Fibroblast of skin of abdomen (primary cell): Measurements from ENCODE around the gene PCSK6.
"Not testable (repeated sequence)": the region's sequence is repeated elsewhere in the genome, so short reads cannot be mapped to it uniquely, and the experiment has no call there.

Experiments used
- DNase-seq: peaks from one replicate; pipeline ENCODE4 v3.0.0-alpha.2; 2013

PCSK6 gene

DNA sequence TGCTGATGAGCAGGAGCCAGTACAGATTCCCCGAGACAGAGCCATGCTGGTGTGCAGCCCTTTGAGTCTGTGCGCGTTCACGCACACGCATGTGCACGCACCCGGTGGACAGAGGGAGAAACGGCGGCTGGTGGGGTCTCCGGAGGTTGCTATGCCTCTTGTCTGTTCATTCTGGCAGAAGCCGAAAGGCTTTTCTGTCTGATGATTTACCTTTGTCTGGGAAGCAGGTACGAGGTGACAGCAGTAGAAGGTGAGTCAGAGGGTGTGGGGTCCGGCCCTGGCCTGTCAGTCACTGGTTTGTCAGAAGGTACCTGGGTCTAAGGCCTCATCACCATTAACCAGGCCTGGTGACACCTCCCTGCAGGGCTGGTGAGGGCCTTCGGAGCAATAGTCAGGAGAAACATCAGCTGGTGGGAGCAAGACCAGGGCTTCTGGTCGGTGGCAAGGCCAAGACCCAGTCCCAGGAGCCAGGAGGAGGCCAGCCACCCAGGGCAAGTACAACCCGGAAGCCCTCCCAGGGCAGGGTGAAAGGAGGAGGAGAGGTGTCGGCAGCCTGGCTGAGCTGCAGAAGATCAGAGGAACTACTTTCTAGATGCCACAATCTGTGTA is 7.5 kb downstream of the PCSK6 start:
- DNase-seq = no peak

DNA sequence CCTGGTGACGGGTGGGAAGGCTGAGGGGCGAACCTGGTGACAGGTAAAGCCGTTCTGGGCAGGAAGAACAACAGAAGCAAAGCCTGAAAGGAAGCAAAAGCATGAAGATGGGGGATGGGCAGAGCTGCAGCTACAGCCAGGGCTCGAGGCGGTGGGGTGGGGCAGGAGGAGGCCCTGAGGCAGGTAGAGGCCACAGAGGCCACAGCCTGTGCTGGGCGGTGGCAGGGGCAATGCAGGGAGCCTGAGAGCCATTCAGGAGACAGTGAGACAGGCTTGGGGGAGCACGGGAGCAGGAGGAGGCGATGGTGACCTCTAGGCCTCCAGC is 8.2 kb downstream of the PCSK6 start:
- DNase-seq = no peak

DNA sequence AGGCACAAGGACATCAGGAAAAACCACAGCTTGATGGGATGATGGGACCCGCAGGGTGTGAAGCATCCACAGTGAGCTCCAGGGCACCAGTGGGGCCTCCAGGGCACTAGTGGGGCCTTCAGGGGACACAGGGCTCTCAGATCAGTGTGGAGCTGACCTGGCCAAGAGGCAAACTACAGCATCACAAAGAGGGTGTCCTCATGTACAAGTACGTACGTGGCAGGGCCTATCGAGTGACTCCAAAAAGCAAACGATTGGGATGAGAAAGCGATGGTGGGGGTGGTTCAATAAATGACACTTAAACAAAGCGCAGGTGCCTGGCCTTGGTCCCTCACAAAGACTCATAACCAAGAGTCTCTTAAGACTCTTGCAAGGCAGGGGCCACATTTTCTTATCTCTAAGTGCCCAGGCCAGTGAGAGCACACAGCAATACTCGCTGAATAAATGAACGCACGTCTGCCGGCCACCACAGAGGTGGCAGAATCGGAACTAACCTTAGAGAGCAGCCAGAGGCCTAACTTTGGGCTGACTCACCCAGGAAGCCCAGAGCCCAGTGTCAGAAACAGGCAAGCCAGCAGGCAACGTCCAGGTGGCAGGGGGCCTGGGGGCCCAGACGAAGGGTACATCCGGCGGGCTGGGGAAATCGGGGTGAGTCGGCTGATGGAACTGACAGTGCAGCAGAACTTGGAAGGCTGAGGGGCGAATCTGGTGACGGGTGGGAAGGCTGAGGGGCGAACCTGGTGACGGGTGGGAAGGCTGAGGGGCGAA is 8.7 kb downstream of the PCSK6 start:
- DNase-seq = no peak

DNA sequence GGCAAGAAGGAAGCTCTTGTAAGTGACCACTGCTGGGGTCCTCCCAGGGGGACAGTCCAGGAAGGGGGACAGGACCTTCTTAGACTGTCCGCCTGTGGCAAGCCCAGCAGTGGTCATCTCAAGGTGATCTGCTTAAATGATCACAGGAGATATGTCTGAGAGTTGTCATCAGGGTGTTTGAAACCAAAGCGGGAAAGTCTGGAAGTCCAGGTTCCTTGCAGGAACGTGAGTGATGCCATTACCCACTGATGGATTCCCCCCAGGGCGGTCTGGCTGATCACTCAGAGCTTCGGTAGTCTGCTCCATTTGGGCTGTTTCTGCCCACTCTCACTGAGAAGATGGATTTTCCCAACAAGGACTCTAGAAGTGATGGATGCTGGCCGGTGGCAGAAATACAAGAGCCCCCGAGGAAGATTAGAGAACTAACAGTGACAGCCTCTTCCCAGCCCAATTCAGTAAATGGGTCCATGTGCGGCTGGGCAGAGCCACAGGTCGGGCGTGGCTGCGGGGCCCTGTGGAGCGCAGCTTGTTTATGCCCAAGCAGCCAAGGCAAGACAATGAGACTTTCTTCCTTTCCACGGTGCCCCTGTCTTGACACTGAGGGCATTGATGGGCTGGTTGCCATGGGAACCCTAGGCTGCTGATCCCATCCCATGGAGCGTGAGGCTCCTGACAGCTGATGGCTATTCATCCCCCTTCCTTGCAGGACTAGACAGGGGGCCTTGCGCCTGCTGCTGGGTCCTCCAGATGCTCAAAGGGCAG is 9.5 kb downstream of the PCSK6 start:
- no peak for DNase-seq

DNA sequence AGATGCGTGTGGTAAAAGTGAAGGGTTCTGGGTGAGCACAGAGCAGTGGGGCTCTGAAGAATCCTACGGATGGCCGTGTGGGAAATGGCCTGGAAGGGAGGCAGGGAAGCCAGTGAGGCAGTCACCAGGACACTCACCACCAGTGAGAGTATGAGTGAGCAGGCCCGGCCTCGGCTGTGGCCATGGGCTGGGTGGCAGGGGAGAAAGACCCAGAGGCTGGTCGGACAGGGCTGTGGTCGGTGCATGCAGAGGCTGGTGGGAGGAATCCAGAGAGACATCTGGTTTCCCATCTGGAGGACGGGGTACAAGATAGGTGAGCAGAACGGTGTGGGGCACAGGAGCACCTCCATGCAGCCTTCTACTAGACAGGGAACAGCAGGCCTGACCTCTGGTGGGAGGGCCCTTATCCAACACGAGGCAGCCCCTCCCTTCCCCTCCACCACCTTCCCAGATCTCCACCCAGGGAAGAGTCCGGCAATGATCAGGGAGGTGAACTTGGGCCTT is 10.1 kb downstream of the PCSK6 start:
- no peak for DNase-seq

DNA sequence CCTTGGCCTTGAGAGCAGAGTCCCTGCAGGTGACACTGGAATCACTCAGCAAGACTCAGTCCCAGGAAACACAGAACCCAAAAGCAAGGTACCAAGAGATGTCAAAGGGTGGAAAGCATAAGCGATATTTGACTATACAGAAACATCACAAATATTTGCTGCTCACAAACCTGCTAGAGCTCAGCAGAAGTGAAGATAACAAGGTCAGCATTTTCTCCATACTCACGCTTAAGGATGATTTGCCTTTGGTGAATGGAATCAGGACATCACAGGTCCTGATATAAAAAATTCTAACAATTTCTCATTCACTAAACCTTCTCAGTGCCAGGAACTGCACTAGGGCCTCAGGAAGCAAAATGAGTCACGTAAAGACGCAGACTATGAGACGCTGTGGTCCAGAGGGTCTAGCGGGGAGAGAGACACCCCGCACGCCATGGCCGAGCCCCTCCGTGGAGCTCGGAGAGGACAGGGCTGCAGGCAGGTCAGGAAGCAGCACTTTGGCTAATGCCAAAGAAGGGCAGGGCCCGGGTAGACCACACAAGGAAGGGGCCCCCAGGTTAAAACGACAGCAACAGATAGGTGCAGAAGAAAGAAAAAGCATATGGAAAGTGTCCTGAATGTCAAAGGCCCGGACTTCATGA is 10.7 kb downstream of the PCSK6 start:
- no peak for DNase-seq

DNA sequence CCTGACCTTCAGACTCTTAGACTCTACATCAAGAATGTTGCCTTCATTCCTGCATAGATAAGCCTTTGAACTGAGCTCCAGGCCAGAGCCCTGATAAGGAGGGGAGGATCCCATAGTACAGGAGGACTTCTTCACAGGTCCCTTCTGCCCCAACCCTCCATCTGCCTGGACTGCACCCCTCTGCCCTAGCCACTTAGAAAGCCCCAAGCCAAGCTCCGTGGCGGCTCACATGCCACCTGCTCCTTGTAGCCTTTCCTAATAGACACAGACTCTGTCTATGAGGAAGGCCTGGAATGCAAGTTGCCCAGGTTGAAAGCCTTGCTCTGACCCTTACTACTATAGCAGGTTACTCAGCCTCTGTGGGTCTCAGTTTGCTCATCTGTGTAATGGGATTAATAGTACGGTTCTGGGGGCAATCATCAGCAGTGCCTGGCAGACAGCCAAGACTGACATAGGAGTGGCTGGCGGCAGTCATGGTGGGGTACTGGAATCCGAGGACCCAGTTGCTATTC is 11.6 kb downstream of the PCSK6 start:
- DNase-seq = no peak

DNA sequence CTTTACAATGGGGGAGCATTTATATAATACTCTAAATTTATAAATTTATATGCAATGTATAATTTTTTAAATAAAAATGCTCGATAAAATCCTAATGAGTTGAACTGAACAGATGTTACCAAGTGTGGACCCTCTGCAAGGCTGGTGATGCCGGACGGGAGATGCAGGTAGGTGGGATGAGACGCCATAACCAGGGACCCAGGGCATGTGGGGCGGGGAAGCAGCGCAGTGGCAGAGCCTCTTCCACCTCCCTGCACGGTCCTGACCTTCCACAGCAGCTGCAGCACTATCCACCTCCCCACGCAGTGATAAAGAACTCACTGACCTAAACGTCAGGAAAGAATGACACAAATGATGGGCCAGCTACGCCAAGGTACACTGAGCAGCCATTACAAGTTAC is 12.8 kb downstream of the PCSK6 start:
- DNase-seq = no peak

DNA sequence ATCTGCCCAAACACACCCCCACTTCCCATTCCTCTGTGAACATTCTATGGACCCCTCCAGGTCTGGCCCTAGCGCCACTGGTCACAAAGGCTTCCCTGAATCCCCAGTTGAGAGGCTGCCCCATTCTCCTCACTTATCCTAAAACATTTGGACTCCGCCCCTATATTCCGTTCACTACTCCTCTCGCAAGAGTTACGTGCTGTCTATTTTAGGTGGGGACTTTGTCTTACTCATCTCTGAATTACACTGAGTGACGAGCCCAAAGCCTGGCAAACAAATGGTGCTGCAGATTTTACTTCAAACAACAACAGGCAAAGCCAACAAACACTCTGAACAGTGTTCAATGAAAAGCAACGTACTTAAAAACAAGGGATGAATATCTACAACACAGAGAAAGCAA is 14.5 kb downstream of the PCSK6 start:
- DNase-seq = no peak

DNA sequence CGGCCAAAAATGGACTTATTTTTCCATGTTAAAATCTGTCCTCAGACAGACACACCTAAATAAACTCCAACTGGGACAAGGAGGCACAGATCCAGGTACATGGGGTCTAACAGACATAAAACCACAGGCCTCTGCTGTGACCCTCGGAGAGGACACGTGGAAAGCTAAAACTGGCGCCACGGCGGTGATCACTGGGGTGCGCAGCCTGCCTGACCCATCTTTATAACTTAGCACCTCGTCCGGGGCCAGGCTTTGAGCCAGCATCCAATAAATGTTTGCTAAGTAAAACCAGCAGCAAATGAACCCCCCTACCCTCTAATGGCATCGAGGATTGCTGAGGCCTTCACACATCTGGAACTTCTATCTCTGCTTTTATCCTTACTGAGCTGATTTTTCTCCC is 15.3 kb downstream of the PCSK6 start:
- no peak for DNase-seq

DNA sequence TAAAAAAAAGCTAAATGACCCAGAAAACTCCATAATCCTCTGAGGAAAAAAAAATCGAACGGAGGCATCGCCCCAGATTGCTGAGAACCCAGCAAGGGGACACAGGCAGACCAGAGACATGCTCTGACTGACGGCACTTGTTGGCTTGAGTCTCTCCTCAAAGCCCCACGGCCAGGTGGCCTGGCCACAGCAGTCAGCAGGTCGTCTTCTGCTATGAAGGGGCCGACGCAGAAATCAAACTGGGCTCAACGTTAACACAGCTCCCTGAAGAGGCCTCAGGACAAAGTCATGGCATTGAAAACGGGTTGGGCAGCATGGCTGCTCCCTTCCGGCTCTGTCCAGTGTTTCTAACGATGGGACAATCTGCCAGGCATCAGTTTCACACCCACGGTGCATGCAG is 17.5 kb downstream of the PCSK6 start:
- DNase-seq = no peak

DNA sequence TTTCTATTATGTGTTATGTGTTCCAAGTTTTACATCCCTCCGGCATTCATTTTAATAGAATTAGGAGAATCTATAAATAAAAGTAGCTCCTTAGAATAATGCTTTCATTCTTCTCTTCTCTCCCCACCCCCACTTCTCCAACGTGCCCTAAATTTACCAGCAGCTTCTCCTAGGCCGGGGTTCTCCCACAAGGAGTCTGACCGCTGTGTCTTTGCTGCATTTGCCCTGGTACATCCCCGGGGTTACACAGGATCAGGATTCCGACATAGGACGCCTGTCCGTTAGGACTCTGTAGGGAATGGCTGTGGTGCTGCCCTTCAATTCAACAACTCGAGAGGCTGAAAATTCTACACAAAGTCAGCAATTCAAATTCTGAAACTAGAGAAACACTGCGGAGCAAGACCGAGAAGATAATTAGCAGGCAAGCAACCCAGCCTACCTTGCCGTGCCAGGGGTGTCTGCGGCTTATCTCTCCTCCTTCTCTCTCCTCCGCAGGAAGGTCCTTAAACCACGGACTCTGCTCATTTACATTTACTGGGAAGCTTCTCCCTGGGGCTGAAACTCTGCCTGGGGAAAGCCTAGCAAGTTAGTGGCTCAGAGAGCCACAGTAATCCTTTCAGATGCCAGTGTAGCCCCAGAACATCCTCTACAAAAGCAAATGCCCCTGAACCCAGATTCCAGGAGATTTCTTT is 18.8 kb downstream of the PCSK6 start:
- no peak for DNase-seq

DNA sequence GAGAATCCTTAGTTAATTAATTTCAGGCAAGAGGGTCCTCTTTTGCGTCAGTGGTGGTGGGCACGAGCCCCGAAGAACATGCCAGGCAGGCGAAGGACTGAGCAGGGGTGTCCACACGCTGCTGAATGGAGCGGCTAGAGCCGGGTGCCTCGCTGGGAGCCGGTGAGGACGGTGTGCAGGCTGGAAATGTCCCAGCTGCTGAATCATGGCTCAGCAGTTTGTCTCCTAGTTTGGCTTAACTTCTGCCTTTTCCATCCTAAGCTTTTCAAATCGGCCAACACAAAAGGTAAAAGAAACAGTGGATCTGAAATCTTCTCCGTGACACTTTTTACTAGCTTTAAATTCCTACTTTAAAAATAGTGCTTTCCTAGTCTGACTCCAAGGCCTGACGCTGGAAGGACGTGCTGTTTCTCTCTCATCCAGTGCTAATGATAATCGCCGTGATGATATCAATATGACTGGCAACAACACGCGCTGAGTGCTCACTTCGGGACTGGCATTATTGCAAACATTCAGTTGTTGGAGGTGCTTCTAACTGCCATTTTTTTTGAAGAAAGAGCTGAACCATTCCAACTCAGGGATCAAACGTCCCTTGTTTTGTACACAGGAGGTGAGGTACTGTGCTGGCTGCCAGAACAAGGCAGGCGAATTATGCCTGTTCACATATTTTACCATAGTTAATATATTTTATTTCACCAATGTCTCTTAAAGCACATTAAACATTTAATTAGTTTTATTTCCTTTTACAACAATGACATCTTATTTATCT is 19.8 kb downstream of the PCSK6 start:
- DNase-seq = no peak

DNA sequence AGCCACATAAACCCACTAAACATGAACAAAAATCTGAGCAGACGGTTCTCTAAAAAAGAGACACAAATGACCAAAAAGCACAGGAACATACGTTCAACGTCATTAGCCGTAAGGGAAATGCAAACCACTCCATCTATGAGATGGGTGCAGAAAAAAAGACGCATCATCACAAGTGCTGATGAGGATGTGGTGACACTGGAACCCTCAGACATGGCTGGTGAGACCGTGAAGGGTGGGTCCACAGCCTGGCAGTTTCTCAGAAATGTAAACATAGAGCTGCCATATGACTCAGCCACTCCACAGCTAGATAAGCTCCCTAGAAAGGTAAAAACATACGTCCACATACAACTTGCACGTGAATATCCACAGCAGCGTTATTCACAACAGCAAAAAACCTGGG is 23.3 kb downstream of the PCSK6 start:
- no peak for DNase-seq

DNA sequence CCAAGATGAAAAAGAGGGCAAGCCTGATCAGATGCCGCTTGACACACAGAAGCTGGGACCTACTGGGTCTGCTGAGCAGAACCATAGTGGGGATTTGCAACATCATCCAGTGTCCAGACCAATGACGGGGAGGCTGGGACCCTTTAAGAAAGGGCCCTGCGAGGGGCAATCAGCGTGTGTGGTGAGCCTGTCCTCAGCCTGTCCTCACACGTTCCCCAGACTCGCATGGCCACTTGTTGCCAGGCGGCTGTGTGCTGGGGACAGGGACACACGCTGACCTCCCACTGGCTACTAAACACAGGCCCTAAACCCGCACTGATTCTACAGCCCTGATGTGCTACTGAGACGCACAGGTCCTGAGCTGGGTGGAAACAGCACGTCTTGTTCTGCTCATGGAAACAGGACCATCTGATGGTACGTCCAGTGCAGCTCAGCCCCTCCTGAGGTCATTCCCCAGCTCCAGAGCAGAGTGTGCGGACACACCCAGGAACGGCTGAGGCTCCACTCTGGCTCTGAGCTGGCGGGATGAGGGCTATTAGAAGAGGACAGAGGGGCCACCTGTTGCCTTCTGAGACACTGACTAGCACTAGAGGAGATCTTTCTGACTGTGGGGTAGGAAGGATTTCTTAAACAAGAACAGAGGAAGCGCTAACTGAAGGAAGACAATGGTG is 24.4 kb downstream of the PCSK6 start:
- DNase-seq = no peak

DNA sequence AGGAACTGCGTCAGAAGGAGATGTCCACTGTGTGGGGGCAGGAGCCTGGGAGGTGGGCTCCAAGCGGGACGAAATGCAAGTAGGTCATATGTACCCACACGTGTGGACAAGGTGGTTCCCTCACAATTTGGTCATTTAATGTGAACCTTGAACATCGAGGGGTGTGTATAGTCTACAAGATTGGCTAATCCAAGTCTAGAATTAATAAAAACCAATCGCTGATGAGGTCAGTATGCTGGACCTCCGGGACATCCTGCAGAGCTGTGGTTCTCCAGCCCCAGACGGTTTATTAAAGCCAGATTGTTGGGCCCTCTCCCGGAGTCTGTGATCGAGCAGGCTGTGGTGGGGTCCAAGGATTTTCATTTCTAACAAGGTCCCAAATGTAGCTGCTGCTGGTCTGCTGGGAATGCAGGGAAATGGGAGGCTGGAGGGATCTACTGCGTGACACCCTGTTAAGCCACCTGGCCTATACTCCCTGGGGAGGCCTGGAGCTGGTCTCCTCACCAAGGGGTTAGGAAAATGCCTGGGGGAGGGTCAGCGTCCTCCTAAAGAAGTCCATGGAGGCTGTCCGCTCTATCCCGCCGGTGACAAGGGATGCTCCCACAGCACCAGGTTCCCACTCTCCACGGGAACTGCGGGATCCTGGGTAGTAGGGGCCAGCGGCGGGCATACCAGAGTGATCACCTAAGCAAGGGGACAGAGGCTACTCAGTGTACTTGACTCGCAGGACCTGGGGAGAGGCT is 25.1 kb downstream of the PCSK6 start:
- DNase-seq = no peak

DNA sequence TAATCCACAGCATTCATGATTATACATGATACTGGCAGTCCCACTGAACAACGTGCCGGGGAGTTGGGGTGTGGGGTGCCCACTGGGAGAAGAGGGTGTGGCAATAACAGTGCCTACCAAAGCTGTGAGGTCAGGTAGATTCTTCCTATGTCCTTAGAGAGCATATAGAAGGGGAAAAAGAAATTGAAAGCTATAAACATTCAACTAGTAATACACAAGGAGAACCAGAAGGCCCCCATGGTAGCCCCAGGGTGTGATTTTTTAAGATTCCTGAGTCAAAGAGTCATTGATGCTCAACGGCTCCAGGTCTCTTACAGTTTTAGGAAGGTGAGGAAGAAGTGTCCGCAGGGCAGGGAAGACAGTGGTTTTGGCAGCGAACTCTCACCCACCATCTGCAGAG is 25.8 kb downstream of the PCSK6 start:
- not testable (repeated sequence) for DNase-seq

DNA sequence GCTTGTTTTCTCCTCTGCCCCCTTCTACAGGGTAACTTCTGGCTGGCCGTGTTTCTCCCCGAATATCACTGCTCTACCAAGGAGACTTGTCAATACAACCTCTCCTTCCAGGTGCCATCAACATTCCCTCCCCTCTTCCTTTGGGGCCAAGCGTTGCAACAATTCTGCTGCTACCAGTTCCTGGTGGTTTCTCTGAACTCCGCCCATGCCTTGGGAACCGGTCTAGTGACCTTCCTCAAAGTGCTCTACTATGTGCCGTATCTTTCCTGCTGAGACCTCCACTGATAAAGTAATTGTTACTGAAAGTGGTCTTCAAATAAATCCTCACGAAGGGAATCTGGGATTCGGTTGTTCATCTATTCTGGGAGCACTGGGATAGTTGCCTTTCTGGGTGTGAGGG is 26.2 kb downstream of the PCSK6 start:
- DNase-seq = no peak

DNA sequence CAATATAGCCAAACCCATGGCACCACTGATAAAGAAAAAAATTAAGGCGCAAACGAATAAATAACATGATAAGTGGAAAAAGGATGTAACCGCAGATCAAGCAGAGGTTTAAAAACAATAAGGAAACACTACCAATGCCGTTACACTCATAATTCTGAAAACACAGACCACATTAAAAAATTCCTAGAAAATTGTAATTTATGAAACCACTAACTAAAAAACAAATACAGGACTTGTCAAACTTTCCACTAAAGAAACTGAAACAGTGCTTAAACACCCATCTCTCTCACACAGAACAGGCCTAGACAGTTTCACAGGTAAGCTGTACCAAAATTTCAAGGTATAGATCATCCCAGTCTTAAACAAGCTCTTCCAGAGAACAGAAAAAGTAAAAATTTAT is 28.4 kb downstream of the PCSK6 start:
- no peak for DNase-seq

DNA sequence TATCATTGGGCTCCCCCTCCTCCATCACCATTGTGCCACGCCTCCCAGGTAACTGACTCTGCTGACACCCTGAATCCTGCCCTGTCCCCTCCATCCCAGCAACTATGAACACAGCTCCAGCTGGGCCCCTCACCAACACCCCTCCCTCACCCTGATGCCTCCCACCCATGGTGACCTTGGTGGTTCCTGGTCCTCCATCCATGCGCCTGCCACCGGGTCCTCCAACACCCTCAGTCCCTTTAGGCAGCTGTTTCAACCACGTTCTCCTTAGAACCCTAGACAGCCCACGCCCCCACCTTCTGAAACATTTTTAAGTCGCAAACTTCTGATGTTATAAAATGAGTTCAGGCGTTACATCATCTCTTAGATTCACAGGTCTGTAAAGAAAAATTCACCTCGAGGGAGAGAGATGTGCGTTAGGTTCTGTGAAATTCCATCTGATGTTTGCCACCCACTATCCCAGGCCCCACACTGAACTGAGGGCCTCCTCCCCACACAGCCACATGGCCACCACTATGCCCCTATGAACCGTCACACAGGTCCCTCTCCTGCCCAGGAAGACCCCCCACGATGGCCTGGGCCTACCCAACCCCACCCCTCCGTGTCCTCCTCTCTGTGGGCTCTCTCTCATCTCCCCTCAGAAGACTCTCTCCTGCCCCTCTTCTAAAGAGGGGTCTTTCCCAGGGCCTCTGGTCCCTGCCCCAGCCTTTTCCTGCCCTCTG is 29.8 kb downstream of the PCSK6 start:
- DNase-seq = no peak
